ENCODE data around the gene NAV2. TPM values are rescaled to one million over a fixed set of nuclear protein-coding genes. Genes with fewer than 3 reads are reported as not detected.
A peak's percentile ranks its signal among the peaks of the same experiment; 100 is the strongest.

NAV2 gene
- total RNA-seq, 1 donor from 2014 or later = 10.5 TPM

- intact Hi-C loops (cut with DNase I) = no loop called here
- no peak for ATAC-seq (ENCODE audit: poor library complexity)
- DNase-seq = no peak
These were observed 338.1 kb downstream of the NAV2 start for GRCh38 chr11:20050551-20051333.

- ATAC-seq (ENCODE audit: poor library complexity) (no peak), DNase-seq (no peak)
- intact Hi-C loops (cut with DNase I) = no loop called here
These were observed 339.1 kb downstream of the NAV2 start for GRCh38 chr11:20051469-20052399.

GRCh38 chr11:20053572-20053971, 340.9 kb downstream of the NAV2 start:
- DNase-seq (no peak), ATAC-seq (ENCODE audit: poor library complexity) (no peak)
- intact Hi-C loops (cut with DNase I) = no loop called here

- intact Hi-C loops (cut with DNase I) = no loop called here
- ATAC-seq (ENCODE audit: poor library complexity) (no peak), DNase-seq (no peak)
These were observed 341.9 kb downstream of the NAV2 start for GRCh38 chr11:20054584-20054983.

DNA sequence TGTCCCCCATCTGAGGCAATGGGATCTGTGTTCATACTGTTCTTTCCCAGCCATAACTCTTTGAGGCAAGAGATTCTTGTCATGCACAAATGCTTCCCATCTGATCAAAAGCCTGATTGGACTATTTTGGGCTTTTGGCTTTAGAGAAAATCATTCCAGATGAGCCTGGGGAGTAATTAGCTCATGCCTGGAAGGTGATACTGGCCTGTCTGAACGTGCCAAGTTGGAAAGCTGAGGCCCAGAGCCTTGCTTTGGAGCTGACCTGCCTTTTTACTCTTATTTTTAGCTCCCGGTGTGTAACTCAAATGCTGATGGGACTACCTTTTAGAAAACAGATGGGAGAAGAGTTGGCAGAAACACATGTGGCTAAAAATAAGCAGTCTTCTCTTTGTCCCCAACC, 342.7 kb downstream of the NAV2 start:
- peak; percentile 59 for ATAC-seq (ENCODE audit: poor library complexity)
- DNase-seq = no peak
- intact Hi-C loops (cut with DNase I) = no loop called here

- intact Hi-C loops (cut with DNase I) = no loop called here
- DNase-seq (no peak), ATAC-seq (ENCODE audit: poor library complexity) (no peak)
These were observed 343.7 kb downstream of the NAV2 start for GRCh38 chr11:20056109-20056949.

- ATAC-seq (ENCODE audit: poor library complexity) (no peak), DNase-seq (no peak)
- intact Hi-C loops (cut with DNase I) = no loop called here
These were observed 344.6 kb downstream of the NAV2 start for GRCh38 chr11:20056950-20057943.

DNA sequence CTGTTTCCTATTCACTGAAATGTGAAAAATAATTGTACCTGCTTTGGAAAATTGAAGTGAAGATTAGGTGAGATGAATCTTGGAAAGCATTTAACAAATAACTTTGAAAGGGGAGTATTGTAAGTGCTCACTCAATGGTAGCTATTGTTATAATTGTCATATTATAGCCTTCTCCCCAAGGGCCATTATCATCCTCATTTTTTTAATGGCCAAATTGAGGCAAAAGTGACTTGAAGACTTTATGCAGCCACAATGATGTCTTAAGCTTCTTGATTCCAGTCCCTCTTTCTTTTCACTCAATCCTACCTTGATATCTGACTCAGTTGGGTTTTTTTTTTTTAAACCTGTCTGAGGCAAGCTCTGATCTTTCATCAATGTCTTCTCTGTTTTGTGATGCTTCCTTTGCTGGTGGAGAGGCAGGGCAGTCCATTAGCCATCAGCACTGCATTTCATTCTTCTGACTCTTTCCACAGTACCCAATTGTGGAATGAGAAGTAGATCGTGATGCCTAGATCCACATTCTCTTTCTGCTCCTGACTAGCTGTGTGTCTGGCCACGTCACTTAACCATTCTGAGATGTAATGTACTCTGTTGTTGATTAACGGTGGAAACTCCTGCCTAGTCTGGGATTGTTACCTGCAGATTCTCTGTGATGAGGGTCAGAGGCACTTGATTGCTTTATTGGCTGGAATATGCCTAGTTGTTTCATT, 346.3 kb downstream of the NAV2 start:
- no peak for ATAC-seq (ENCODE audit: poor library complexity)
- intact Hi-C loops (cut with DNase I) = no loop called here
- DNase-seq = no peak

- peak; percentile 50 for ATAC-seq (ENCODE audit: poor library complexity)
- intact Hi-C loops (cut with DNase I) = no loop called here
- DNase-seq = no peak
These were observed 347.0 kb downstream of the NAV2 start for GRCh38 chr11:20059587-20060021.

DNA sequence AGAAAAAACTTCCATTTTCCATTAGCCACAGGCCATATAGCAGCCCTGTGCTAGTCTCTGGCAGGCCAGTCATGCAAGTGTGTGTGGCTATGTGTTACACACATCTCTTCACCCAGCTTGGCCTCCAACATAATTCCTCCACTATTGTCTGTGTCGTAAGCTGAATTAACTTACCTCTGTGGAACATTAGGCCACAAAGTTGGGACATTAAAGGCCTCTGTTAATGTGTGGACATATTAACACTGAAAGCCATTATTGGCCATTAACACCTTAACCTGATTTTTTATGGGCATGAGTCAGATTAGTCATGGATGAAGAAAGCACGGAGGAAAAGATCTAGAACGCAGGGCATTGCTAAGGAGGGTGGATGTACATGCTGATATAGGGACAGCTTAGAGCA, 347.5 kb downstream of the NAV2 start:
- DNase-seq = no peak
- intact Hi-C loops (cut with DNase I) = no loop called here
- peak; percentile 17 for ATAC-seq (ENCODE audit: poor library complexity)

DNA sequence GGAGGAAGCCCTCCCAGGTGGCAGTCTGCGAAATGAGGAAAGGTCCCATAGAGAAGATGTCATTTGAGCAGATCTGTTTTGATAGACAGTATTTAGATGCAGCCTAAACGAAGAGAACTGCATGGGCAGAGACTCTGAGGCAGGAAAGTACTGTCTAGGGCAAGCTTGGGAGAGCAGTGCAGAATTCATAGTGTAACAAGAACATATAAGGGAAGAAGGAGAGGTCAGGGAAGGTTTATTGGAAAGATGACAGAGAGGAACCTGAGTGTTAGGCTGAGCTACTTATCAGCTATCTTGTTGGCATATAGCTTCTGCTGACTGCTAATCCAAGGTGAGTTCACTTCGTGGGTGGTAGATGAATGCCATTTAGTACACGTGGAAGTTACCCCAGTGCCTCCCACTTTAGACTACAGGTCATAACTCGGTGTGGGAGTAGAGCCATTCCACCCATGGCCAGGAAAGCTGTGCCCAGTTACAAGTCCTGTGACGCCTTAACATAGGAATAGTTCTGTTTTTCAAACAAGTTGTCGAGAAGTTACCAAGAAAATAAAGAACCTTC, 348.1 kb downstream of the NAV2 start:
- ATAC-seq (ENCODE audit: poor library complexity) = peak; percentile 42

DNA sequence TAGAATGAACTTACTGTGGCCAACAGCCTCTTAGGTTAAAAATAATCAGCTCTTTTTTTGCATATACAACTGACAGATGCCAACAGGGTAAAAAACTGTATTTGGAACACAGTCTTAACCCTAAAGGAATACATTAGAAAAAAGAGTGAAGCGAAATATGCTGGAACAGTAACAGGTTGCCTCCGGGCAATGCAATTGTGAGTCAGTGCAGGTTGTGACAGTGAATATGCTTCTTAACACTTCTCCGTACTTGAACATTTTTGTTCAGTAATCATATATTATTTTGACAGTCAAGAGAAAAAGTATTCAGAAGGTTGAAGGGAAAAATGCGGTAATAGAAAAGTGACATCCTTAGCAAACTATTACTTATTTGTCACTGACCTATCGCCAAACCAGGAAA, 349.1 kb downstream of the NAV2 start:
- intact Hi-C loops (cut with DNase I) = no loop called here
- DNase-seq (no peak), ATAC-seq (ENCODE audit: poor library complexity) (no peak)

More for the DNA sequence above, 348.1 kb downstream of the NAV2 start:
- no peak for DNase-seq
- intact Hi-C loops (cut with DNase I) = no loop called here

DNA sequence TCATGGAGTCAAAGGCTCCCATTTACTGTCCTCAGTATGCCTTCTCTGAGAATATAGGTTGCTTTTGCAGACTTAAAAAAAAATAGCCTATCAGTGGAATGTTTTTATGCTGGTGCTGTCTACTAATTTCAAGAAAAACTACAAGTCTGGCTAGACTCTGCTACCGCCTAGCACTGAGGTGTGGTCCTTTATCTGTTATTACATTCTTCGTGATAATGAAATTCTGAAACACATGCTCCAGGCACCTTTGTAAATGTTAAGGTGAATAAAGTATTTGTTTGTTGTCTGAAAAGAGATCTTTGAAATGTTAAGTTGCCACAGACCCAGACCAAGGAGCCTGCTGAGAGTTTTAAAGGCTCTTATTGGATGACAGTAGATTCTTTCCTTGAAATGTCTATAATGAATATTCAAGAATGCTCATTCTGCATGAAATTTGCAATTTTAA, 352.3 kb downstream of the NAV2 start:
- ATAC-seq (ENCODE audit: poor library complexity) (no peak), DNase-seq (no peak)
- intact Hi-C loops (cut with DNase I) = no loop called here

DNA sequence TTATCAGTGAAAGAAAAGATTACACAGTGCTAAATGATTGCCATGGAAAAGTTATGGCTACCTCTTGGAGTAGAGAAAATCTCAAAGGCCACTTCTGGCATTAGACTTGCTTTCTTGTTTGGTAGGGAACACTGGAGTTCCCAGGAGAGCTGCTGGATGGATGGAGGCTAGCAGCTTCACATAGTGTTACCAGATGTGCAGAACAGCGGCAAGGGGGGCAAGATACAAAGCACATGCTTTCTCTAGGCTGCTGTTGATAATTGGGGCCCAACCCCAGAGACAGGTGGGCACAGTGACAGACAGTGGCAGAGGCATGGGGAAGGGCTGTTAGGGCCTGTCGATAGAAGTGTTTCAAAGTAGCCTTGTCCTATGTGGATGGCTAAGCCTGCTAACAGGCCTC, 352.8 kb downstream of the NAV2 start:
- DNase-seq = no peak
- peak; percentile 21 for ATAC-seq (ENCODE audit: poor library complexity)
- intact Hi-C loops (cut with DNase I) = no loop called here

GRCh38 chr11:20066013-20066782, 353.6 kb downstream of the NAV2 start:
- DNase-seq (no peak), ATAC-seq (ENCODE audit: poor library complexity) (peak; percentile 79)

DNA sequence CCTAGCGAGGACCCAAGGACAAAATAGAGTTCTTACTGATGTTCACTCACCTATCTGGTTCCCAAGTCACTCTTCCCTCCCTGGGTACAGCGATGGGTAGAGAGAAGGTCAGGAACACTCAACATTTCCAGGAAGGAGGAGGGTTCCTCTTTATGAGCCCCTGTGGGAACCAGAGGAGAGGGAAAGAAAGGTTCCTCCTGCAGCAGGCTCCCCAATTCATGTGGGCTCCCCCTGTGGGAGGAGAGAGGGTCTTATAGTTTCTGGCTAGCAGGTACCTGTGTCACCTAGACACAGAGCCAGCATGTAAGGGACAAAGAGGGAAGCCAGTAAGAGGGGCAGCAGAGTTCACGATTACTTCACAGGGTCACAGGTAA, 354.1 kb downstream of the NAV2 start:
- ATAC-seq (ENCODE audit: poor library complexity) = no peak
- DNase-seq = no peak
- intact Hi-C loops (cut with DNase I) = no loop called here

More at GRCh38 chr11:20066013-20066782, 353.6 kb downstream of the NAV2 start:
- intact Hi-C loops (cut with DNase I) = no loop called here

Measured in Right ventricle myocardium superior (tissue), 1 donor.